Stimulated activated CD8-positive, alpha-beta memory T cell treated with anti-CD3 and anti-CD28 coated beads, Interleukin-15, amount 100 ng/mL, for 24 hours (primary cell): ENCODE data around the gene LMO2.

Experiments used
- DNase-seq: peaks from one replicate; pipeline ENCODE4 v3.0.0-alpha.2; 2020; ENCODE audit warnings: low read depth

Gene LMO2

GRCh38 chr11:33887886-33888285 is 4.0 kb downstream of the LMO2 start:
- DNase-seq: no peak

- no peak for DNase-seq
Measured at GRCh38 chr11:33885338-33886005, 6.4 kb downstream of the LMO2 start.

- no peak for DNase-seq
Measured at GRCh38 chr11:33884601-33885000, 7.3 kb downstream of the LMO2 start.

- DNase-seq: no peak
Measured at GRCh38 chr11:33884035-33884434, 7.8 kb downstream of the LMO2 start.

- no peak for DNase-seq
Measured at GRCh38 chr11:33881651-33882503, 10.0 kb downstream of the LMO2 start.

- no peak for DNase-seq
Measured at GRCh38 chr11:33880979-33881378, 10.9 kb downstream of the LMO2 start.

GRCh38 chr11:33879375-33879774 is 12.5 kb downstream of the LMO2 start:
- DNase-seq: no peak

GRCh38 chr11:33877038-33877437 is 14.8 kb downstream of the LMO2 start:
- no peak for DNase-seq

- DNase-seq: no peak
Measured at GRCh38 chr11:33875621-33876294, 16.1 kb downstream of the LMO2 start.

GRCh38 chr11:33874910-33875490 is 16.9 kb downstream of the LMO2 start:
- DNase-seq: no peak

- DNase-seq: no peak
Measured at GRCh38 chr11:33874433-33874832, 17.4 kb downstream of the LMO2 start.

GRCh38 chr11:33869481-33870422 is 22.1 kb downstream of the LMO2 start:
- DNase-seq: no peak

- DNase-seq: no peak
Measured at GRCh38 chr11:33868647-33869461, 23.0 kb downstream of the LMO2 start.

GRCh38 chr11:33867996-33868646 is 23.8 kb downstream of the LMO2 start:
- no peak for DNase-seq

- DNase-seq: no peak
Measured at GRCh38 chr11:33867561-33867960, 24.3 kb downstream of the LMO2 start.

GRCh38 chr11:33866936-33867335 is 24.9 kb downstream of the LMO2 start:
- no peak for DNase-seq

GRCh38 chr11:33864479-33864878 is 27.4 kb downstream of the LMO2 start:
- DNase-seq: no peak

GRCh38 chr11:33863418-33864172 is 28.3 kb downstream of the LMO2 start:
- no peak for DNase-seq

GRCh38 chr11:33861941-33862589 is 29.8 kb downstream of the LMO2 start:
- no peak for DNase-seq
